Measurements from ENCODE around the gene PLEKHG1. TPM values are rescaled to one million over a fixed set of nuclear protein-coding genes. Genes with fewer than 3 reads are reported as not detected.

PLEKHG1 gene
- total RNA-seq, 4 donors from 2014 or later: 12.5 to 48.4 (median 32.3) TPM

DNA sequence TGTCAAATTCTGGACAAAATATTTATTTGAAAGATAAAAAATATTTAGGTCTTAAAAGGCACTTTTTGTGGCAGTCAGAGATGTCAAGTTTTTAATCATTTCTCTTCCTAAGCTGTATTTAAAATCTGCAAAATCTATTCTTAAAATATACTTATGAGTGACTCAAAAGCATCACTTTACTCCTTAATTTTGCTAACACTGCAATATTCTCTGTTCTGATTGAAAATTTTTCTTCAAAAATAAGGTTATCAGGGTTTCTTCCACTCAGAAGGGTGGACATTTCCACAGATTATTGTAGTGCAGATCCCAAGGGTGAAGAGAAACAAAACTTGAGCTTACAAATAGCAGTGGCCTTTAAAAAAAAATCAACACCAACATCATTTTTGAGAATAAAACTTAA is 27.5 kb downstream of the PLEKHG1 start:
- TF ChIP-seq, protein P1, sequence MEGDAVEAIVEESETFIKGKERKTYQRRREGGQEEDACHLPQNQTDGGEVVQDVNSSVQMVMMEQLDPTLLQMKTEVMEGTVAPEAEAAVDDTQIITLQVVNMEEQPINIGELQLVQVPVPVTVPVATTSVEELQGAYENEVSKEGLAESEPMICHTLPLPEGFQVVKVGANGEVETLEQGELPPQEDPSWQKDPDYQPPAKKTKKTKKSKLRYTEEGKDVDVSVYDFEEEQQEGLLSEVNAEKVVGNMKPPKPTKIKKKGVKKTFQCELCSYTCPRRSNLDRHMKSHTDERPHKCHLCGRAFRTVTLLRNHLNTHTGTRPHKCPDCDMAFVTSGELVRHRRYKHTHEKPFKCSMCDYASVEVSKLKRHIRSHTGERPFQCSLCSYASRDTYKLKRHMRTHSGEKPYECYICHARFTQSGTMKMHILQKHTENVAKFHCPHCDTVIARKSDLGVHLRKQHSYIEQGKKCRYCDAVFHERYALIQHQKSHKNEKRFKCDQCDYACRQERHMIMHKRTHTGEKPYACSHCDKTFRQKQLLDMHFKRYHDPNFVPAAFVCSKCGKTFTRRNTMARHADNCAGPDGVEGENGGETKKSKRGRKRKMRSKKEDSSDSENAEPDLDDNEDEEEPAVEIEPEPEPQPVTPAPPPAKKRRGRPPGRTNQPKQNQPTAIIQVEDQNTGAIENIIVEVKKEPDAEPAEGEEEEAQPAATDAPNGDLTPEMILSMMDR (IDR thresholded peaks at IDR 0.05): no peak
- no peak for TF ChIP-seq POLR2A (IDR thresholded peaks at IDR 0.05)
- Histone ChIP-seq H3K27me3 (no peaks in the 10 kb centered on the region), H3K27ac (no peak overlapping the region), H3K9me3 (no peaks in the 10 kb centered on the region), H3K36me3 (no peaks in the 10 kb centered on the region), H3K4me3 (replicated peaks in 1 of 3) (no peak overlapping the region), H3K4me1 (peaks cover 0 to under 1% of the 10 kb centered on the region in 2 donors)
- intact Hi-C loops (cut with DNase I): no loop called here
- DNase-seq: no peak

DNA sequence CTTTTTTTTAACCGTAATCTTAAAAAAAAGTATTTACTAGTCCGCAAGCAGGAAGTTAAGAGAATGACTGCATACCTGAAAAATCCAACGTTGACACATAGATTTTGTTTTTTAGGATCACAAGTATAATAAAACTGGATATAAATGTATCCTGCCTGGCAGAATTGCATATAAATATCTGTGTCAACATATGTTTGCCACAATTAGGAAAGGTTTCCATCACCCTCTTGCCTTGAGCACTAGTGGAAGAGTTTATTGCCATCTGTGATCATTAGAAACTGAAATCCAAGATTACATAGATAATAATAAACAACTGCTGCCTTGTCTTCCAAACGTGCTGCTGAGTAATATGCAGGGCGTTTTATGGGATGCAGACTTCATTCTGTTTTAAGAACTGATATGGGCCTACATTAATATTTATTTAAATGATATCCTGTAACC is 27.9 kb downstream of the PLEKHG1 start:
- no peaks in the 10 kb centered on the region for H3K27me3 ChIP-seq
- no peak for TF ChIP-seq POLR2A (IDR thresholded peaks at IDR 0.05)
- TF ChIP-seq, protein P1 (IDR thresholded peaks at IDR 0.05): no peak
- intact Hi-C loops (cut with DNase I): no loop called here
- no peaks in the 10 kb centered on the region for H3K36me3 ChIP-seq
- H3K9me3 ChIP-seq: no peaks in the 10 kb centered on the region
- no peak overlapping the region for H3K4me3 ChIP-seq (replicated peaks in 1 of 3)
- 71 to 74% methylated on average over 5 of the region's 5 CpGs for WGBS, 2 donors
- no peak for DNase-seq
- no peak overlapping the region for H3K27ac ChIP-seq
- peaks cover 4 to 5% of the 10 kb centered on the region in 2 donors for H3K4me1 ChIP-seq

DNA sequence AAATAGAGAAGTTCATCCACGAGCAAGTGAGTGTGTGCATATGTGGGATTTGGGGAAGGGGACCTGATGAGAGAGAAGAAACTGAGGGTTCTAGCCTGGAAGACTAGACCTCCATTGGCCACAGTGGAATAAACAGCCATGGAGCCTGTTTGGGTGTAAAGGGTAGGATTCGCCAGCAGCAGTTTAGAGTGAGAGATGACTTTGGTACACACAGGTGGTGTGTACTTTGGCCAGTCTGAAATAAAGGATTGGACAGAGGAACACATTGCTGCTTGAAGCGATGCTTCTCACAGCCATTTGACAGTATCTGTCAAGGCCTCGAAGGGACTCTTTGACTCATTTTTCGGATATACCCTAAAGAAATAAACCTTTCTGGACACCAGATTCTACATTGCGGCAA is 29.2 kb downstream of the PLEKHG1 start:
- 90 to 94% methylated on average over 6 of the region's 6 CpGs for WGBS, 2 donors
- no peak overlapping the region for H3K27ac ChIP-seq
- H3K36me3 ChIP-seq: no peaks in the 10 kb centered on the region
- peaks cover 6 to 9% of the 10 kb centered on the region in 2 donors for H3K4me1 ChIP-seq
- H3K9me3 ChIP-seq: no peaks in the 10 kb centered on the region
- H3K4me3 ChIP-seq (replicated peaks in 1 of 3): no peak overlapping the region
- intact Hi-C loops (cut with DNase I): no loop called here
- no peak for TF ChIP-seq POLR2A (IDR thresholded peaks at IDR 0.05)
- TF ChIP-seq, protein P1 (IDR thresholded peaks at IDR 0.05): no peak
- no peaks in the 10 kb centered on the region for H3K27me3 ChIP-seq
- DNase-seq: no peak

DNA sequence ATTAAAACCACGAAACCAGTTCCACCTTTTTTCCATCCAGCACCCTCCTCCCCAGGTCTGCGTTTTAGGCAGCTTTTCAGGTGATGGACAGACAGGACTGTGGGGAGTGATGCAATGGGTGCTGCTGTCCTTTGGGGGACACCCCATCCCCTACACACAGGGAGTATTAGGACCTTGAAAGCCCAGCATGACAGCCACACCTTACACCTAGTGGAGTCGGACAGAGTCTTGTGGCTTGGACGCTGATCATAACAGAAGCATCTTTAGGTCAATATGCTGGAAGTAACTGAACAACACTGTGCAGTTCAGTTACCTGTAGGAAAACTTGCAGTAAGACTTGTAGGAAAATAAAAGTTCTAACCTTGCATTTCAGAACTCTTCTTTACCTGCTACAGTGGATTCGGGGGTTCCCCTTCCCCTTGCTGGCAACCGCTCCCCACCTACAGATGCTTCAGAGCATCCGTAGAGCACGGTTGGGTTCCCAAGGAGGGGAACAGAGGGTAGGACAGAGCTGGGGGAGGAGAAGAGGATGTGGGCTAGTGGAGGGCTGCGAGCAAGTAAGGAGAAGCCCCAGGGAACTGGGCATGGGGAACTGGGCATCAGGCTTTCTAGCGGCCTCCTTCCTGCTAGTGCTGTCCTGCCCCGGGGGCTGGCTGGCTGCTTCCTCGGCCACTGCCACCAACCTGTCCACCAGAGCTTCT is 31.7 kb downstream of the PLEKHG1 start:
- H3K4me1 ChIP-seq: peaks cover 9% of the 10 kb centered on the region in 2 donors
- no peaks in the 10 kb centered on the region for H3K27me3 ChIP-seq
- TF ChIP-seq, protein P1 (IDR thresholded peaks at IDR 0.05): no peak
- no peak for TF ChIP-seq POLR2A (IDR thresholded peaks at IDR 0.05)
- no peak overlapping the region for H3K4me3 ChIP-seq (replicated peaks in 1 of 3)
- no peaks in the 10 kb centered on the region for H3K9me3 ChIP-seq
- no peak for DNase-seq
- H3K36me3 ChIP-seq: no peaks in the 10 kb centered on the region
- H3K27ac ChIP-seq: no peak overlapping the region
- WGBS, 2 donors: 89 to 90% methylated on average over 12 of the region's 12 CpGs
- intact Hi-C loops (cut with DNase I): no loop called here

DNA sequence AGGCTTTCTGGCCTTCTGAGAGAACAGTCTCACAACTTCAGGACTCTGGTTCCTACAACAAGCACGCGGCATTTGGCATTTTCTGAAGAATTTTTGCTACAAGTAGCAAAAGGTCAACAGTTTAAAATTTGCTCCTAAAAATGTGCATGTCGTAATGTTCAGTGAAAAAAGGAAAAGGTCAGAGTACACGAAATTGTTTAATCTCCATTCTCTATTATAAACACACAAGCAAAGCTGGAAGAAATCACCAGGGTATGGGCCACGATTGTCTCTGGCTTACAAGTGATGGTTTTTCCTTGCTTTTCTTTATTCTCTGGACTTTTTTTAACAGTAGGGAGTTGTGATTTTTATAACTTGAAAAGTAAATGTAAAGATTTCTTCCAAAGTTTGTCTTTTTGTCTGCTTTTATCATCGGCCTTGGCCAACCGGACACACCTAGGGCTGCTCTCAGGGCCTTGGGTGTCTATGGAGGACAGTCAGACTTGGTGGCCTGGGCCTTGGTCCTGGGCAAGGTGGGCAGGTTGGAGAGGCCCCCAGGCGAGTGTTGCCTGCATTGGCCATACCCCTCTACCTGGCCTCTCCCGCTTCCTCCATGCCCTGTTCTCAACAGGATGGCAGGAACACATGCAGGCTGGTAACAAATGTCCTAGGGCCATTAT is 32.4 kb downstream of the PLEKHG1 start:
- Histone ChIP-seq H3K4me1 (peaks cover 9% of the 10 kb centered on the region in 2 donors), H3K36me3 (no peaks in the 10 kb centered on the region), H3K27ac (no peak overlapping the region), H3K27me3 (no peaks in the 10 kb centered on the region), H3K9me3 (no peaks in the 10 kb centered on the region), H3K4me3 (replicated peaks in 1 of 3) (no peak overlapping the region)
- intact Hi-C loops (cut with DNase I): no loop called here
- 85 to 91% methylated on average over 9 of the region's 9 CpGs for WGBS, 2 donors
- DNase-seq: no peak
- TF ChIP-seq, protein P1 (IDR thresholded peaks at IDR 0.05): no peak
- TF ChIP-seq POLR2A (IDR thresholded peaks at IDR 0.05): no peak

Data from thyroid gland (tissue), 4 donors.